ENCODE measurements around the gene DEXI.
"Not testable (repeated sequence)": the region's sequence is repeated elsewhere in the genome, so short reads cannot be mapped to it uniquely, and the experiment has no call there.

Gene DEXI

DNA sequence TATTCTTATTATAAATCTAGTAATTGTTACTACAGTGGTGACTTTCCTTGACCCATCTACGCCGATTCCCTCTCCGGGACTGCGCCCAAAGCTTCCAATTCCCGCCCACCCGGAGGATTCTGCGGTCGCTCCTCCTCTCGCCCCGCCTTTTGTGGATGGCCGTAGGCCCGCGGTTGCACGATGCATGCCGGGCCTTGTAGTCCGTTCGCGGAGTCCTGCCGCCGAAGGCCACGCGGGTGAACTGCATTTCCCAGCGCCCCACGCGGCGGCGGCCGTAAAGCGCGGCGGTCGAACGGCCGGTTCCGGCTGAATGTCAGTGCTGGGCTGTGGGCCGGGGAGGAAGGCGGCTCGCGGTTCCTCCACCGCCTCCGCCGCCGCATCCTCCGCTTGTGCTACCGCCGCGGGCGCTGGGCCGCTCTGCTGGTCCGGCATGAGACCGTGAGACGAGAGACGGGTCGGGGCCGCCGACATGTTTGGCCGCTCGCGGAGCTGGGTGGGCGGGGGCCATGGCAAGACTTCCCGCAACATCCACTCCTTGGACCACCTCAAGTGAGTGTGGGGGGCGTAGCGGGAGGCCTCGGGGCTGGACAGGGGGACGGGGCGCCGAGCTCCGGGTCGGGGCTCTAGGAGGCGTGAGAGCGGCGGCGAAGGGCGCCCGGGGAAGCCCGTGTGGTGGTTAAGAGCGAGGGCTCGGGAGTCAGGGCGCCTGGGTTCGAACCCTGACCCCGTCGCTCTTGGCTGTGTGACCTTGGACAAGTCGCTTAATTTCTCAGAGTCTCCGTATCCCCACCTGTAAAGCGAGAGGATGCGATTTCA, 2.2 kb upstream of the DEXI start, which contains the start of gene CLEC16A:
Gene CLEC16A, plus strand, starts transcription at position 316 of the 816 bp plus-strand sequence. Its CDS starts 154 bp downstream, at position 470.
- H3K4me3 ChIP-seq (ENCODE audit: low read depth, low read length), result peak within 1 kb of the TSS; percentile 83
- DNase-seq (ENCODE audit: low read depth), result peak; percentile 89
- TF ChIP-seq, protein P1, sequence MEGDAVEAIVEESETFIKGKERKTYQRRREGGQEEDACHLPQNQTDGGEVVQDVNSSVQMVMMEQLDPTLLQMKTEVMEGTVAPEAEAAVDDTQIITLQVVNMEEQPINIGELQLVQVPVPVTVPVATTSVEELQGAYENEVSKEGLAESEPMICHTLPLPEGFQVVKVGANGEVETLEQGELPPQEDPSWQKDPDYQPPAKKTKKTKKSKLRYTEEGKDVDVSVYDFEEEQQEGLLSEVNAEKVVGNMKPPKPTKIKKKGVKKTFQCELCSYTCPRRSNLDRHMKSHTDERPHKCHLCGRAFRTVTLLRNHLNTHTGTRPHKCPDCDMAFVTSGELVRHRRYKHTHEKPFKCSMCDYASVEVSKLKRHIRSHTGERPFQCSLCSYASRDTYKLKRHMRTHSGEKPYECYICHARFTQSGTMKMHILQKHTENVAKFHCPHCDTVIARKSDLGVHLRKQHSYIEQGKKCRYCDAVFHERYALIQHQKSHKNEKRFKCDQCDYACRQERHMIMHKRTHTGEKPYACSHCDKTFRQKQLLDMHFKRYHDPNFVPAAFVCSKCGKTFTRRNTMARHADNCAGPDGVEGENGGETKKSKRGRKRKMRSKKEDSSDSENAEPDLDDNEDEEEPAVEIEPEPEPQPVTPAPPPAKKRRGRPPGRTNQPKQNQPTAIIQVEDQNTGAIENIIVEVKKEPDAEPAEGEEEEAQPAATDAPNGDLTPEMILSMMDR (IDR thresholded peaks at IDR 0.05; ENCODE audit: low read depth, low read length, missing control alignments), result no peak

GRCh38 chr16:10943064-10943353, 741 bp upstream of the DEXI start:
- no peak overlapping the region for H3K4me3 ChIP-seq (ENCODE audit: low read depth, low read length)
- TF ChIP-seq, protein P1 (IDR thresholded peaks at IDR 0.05; ENCODE audit: low read depth, low read length, missing control alignments), result no peak
- no peak for DNase-seq (ENCODE audit: low read depth)

GRCh38 chr16:10941935-10942351, 325 bp downstream of the DEXI start:
- DNase-seq (ENCODE audit: low read depth), result not testable (repeated sequence)
- H3K4me3 ChIP-seq (ENCODE audit: low read depth, low read length), result peak overlapping the region; percentile 88

GRCh38 chr16:10941127-10941933, 938 bp downstream of the DEXI start:
- TF ChIP-seq, protein P1 (IDR thresholded peaks at IDR 0.05; ENCODE audit: low read depth, low read length, missing control alignments), result no peak
- no peak for DNase-seq (ENCODE audit: low read depth)

GRCh38 chr16:10940501-10941079, 1.7 kb downstream of the DEXI start:
- TF ChIP-seq, protein P1 (IDR thresholded peaks at IDR 0.05; ENCODE audit: low read depth, low read length, missing control alignments), result no peak
- no peak for DNase-seq (ENCODE audit: low read depth)
- peak overlapping the region; percentile 88 for H3K4me3 ChIP-seq (ENCODE audit: low read depth, low read length)

More at GRCh38 chr16:10941127-10941933, 938 bp downstream of the DEXI start:
- H3K4me3 ChIP-seq (ENCODE audit: low read depth, low read length), result peak overlapping the region; percentile 88

GRCh38 chr16:10939649-10940234, 2.5 kb downstream of the DEXI start:
- DNase-seq (ENCODE audit: low read depth), result no peak
- peak overlapping the region; percentile 88; the same call in 1 of the 2 replicates for H3K4me3 ChIP-seq (ENCODE audit: low read depth, low read length)
- TF ChIP-seq, protein P1 (IDR thresholded peaks at IDR 0.05; ENCODE audit: low read depth, low read length, missing control alignments), result no peak
